ENCODE data around the gene ZNF594. TPM values are rescaled to one million over a fixed set of nuclear protein-coding genes. Genes with fewer than 3 reads are reported as not detected.
"Not testable (repeated sequence)": the region's sequence is repeated elsewhere in the genome, so short reads cannot be mapped to it uniquely, and the experiment has no call there.

Gene ZNF594
- total RNA-seq, 1 donor from 2014 or later: 29.1 TPM

- DNase-seq (ENCODE audit: low spot score): not testable (repeated sequence)
These were observed 54.9 kb downstream of the ZNF594 start for GRCh38 chr17:5136580-5137412.

- DNase-seq (ENCODE audit: low spot score): no peak
These were observed 55.7 kb downstream of the ZNF594 start for GRCh38 chr17:5135726-5136579.

GRCh38 chr17:5135131-5135712, 56.4 kb downstream of the ZNF594 start:
- DNase-seq (ENCODE audit: low spot score): not testable (repeated sequence)

- DNase-seq (ENCODE audit: low spot score): not testable (repeated sequence)
These were observed 57.1 kb downstream of the ZNF594 start for GRCh38 chr17:5134571-5134970.

GRCh38 chr17:5133961-5134360, 57.7 kb downstream of the ZNF594 start:
- not testable (repeated sequence) for DNase-seq (ENCODE audit: low spot score)

- DNase-seq (ENCODE audit: low spot score): no peak
These were observed 58.4 kb downstream of the ZNF594 start for GRCh38 chr17:5133311-5133710.

GRCh38 chr17:5132503-5133225, 59.0 kb downstream of the ZNF594 start:
- not testable (repeated sequence) for DNase-seq (ENCODE audit: low spot score)

- DNase-seq (ENCODE audit: low spot score): not testable (repeated sequence)
These were observed 59.7 kb downstream of the ZNF594 start for GRCh38 chr17:5131799-5132502.

GRCh38 chr17:5131146-5131715, 60.4 kb downstream of the ZNF594 start:
- no peak for DNase-seq (ENCODE audit: low spot score)

GRCh38 chr17:5130687-5131086, 61.0 kb downstream of the ZNF594 start:
- DNase-seq (ENCODE audit: low spot score): not testable (repeated sequence)

GRCh38 chr17:5130261-5130660, 61.4 kb downstream of the ZNF594 start:
- not testable (repeated sequence) for DNase-seq (ENCODE audit: low spot score)

- not testable (repeated sequence) for DNase-seq (ENCODE audit: low spot score)
These were observed 61.9 kb downstream of the ZNF594 start for GRCh38 chr17:5129770-5130169.

Other genes with a start within 250 kb of the ZNF594 start
- 339 TPM for gene PFN1, start 243.3 kb downstream of the ZNF594 start, total RNA-seq (ENCODE audit: insufficient read depth, low replicate concordance)
- gene ENO3, start 240.7 kb downstream of the ZNF594 start, total RNA-seq (ENCODE audit: insufficient read depth, low replicate concordance): 12.0 TPM
- gene SPAG7, start 224.1 kb downstream of the ZNF594 start, total RNA-seq (ENCODE audit: insufficient read depth, low replicate concordance): 40.2 TPM
- 1.7 TPM for gene CAMTA2, start 204.2 kb downstream of the ZNF594 start, total RNA-seq (ENCODE audit: insufficient read depth, low replicate concordance)
- 2.9 TPM for gene INCA1, start 194.3 kb downstream of the ZNF594 start, total RNA-seq (ENCODE audit: insufficient read depth, low replicate concordance)
- gene KIF1C, start 193.9 kb downstream of the ZNF594 start, total RNA-seq (ENCODE audit: insufficient read depth, low replicate concordance): 35.6 TPM
- 1.4 TPM for gene SLC52A1, start 156.4 kb downstream of the ZNF594 start, total RNA-seq (ENCODE audit: insufficient read depth, low replicate concordance)
- gene ZFP3, start 113.4 kb downstream of the ZNF594 start, total RNA-seq (ENCODE audit: insufficient read depth, low replicate concordance): 7.0 TPM
- 4.1 TPM for gene ZNF232, start 80.0 kb downstream of the ZNF594 start, total RNA-seq (ENCODE audit: insufficient read depth, low replicate concordance)
- 1.9 TPM for gene USP6, start 75.8 kb downstream of the ZNF594 start, total RNA-seq (ENCODE audit: insufficient read depth, low replicate concordance)
- 0.72 TPM for gene SCIMP, start 43.0 kb upstream of the ZNF594 start, total RNA-seq (ENCODE audit: insufficient read depth, low replicate concordance)
- gene RABEP1, start 90.4 kb upstream of the ZNF594 start, total RNA-seq (ENCODE audit: insufficient read depth, low replicate concordance): 40.0 TPM
- gene NUP88, start 227.8 kb upstream of the ZNF594 start, total RNA-seq (ENCODE audit: insufficient read depth, low replicate concordance): 42.9 TPM
- gene RPAIN, start 228.3 kb upstream of the ZNF594 start, total RNA-seq (ENCODE audit: insufficient read depth, low replicate concordance): 27.9 TPM
- gene C1QBP, start 247.3 kb upstream of the ZNF594 start, total RNA-seq (ENCODE audit: insufficient read depth, low replicate concordance): 74.2 TPM